GM19468 (cell line): ENCODE data around the gene P4HA2.

Source experiments
- ATAC-seq: cut with Tn5 transposase; IDR thresholded peaks from one replicate; pipeline ENCODE4 v1.9.1; 2021; ENCODE audit warnings: mild to moderate bottlenecking, moderate library complexity, moderate number of reproducible peaks; ENCODE audit not compliant: unreplicated experiment; ENCODE audit errors: extremely low read depth

Gene P4HA2

DNA sequence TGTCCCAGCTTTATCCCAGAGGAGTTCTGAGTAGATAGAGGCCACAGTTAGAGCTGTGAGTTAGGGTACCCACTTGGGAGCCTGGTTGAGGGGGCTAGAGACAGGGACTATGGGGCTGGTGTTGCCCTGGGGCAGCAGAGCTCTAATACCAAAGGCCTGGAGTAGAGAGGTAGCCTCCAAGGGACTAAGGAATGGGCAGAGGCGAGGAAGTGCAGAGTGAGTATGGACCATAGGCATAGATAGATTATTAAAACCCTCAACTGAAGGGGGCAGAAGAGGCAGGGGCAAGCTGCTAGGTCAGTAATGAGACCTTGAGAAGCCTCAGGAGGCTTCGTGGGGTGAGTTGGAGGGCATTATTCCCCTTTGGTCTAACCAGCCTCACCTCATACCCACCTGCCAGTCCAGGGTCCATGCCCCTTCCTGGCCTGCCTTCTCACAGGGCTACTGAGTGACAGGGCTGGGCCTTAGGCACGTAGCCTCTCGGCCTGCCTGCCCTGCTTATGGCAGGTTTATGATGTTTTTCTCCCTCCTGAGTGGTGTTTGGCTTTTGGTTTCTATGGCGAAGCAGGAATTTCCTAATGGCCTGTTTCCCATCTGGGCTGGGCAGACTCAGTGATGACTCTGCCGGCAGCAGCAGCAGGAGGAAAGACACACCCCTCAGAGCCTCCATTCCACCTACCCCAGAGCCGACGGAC, 37.8 kb upstream of the P4HA2 start:
- no peak for ATAC-seq

GRCh38 chr5:132264546-132265335, 37.1 kb upstream of the P4HA2 start:
- ATAC-seq, result no peak

GRCh38 chr5:132263548-132264261, 36.1 kb upstream of the P4HA2 start:
- ATAC-seq, result no peak

DNA sequence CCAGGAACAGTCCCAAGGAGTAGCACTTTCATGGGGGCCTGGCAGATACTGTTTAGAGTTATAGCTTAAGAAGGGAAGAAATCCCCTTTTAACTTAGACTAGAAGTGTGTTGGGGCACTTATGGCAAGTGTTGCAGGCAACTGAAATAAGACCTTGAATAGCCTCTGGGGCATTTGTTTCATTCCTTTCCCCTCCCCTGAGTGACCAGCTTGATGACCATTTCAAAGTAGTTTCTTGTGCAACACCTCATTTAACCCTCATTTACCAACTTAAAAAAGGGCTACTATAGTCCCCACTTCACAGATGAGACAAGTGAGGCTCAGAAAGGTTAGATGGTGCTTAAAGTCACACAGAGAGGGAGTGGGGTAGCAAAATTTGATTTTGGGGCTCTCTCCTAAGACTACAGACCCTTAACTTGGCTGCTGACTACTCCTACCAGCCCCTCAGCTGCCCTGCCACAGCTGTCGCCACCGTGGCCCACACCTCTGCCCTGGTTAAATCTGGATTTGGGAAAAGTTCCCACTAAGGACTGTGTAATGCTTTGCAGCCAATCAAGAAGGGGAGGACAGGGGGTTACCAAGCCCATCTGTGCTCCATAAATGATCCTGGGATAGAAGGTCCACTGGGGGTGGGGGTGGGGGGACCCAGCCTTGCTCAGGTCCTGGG, 35.4 kb upstream of the P4HA2 start:
- no peak for ATAC-seq

- ATAC-seq, result no peak
Observed at GRCh38 chr5:132261881-132262845, 34.5 kb upstream of the P4HA2 start.

GRCh38 chr5:132260714-132261551, 33.3 kb upstream of the P4HA2 start:
- ATAC-seq, result no peak

DNA sequence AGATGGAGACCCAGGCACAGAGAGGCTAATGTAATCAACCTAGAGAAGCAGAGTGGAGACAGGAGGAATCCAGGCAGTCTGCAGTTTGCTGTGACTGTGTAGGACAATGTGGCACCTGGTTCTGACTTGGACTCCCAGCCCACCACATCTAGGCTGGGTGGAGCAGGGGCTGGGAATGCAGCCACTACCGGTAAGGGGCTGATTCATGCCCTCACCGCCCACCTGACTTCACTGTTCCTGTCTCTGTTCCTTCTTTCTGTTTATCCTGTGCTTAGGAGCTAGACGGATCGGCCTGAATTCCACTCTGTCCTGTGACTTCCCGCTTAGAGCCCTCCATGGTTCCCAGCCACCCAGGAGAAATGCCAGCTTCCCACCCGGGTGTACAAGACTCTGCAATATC, 32.4 kb upstream of the P4HA2 start:
- no peak for ATAC-seq

DNA sequence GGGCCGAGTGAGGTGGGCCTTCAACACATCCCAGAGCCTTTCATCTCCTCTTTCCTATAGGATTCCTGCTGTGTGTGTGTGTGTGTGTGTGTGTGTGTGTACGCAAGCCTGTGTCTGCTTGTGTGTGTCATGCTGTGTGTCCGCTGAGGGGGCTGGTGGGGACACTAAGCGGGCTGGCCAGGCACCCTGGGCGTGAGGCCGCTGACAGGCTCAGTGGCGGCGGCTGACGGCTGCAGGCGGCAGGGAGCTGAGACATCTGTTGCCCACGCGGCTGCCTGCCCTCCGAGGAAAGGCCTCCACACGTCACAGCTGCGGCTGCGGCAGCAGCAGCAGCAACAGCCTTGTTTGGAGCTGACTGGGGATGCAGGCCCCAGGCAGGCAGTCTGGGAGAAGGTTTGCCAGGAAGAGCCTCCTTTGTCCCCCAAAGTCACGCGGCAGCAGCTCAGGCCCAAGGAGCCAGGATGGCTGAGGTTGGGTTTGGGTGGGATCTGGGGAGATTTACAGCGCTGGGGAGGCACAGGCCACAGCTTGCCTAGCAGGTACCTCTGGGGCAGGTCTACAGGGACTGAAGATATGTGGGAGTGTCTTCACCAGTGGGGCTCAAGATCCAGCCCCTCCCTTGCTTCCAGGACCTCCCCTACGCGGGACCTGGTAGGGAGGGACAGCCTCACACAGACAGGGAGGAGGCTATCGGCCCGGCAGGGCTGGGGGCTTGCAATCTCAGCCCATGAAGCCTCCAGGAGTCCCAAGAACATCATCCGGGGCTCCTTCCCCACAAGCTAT, 31.6 kb upstream of the P4HA2 start:
- no peak for ATAC-seq

DNA sequence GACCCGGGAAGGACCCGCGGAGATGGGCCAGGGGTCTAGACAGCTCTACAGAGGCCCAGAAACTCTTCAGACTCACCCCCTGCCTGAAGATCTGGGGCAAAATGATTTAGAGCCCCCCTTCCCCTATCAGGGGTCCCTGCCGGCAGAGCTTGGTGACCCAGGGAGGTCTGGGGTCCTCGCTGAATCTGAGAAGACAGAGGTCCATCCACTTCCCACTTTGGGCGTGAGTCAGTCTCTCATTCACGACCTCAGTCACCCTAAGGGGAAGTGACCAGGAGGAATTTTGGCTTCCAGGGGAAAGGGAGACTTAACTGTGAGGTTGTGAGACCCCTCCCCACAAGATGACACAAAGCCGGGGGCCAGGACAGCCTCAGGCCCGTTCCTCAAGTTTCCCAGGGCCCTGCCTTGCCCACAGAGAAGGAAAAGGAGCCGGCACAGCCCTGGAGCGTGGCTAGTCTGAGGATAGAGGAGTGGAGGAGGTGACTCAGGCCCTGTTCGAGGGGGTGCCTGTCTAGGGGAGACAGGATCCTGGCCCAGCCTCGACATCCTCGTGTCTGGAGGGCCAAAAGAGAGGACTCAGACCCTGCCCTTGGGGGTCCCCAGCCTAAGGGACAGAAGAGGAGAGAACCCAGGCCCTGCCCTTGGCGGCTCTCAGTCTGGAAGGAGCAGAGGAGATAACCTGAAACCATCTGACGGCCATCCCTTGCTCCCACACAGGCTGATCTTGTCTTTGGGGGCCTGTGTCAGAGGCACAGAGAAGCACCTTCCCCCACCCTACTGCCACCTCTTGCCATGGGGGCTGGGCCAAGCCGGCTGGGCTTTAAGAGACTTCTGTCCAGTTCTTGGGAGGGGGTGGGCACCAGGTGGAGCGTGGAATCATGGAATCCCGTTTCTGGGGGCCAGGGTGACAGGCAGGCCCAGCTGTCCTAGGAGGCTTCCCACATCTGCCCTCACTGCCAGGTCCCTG, 30.7 kb upstream of the P4HA2 start:
- ATAC-seq, result no peak

DNA sequence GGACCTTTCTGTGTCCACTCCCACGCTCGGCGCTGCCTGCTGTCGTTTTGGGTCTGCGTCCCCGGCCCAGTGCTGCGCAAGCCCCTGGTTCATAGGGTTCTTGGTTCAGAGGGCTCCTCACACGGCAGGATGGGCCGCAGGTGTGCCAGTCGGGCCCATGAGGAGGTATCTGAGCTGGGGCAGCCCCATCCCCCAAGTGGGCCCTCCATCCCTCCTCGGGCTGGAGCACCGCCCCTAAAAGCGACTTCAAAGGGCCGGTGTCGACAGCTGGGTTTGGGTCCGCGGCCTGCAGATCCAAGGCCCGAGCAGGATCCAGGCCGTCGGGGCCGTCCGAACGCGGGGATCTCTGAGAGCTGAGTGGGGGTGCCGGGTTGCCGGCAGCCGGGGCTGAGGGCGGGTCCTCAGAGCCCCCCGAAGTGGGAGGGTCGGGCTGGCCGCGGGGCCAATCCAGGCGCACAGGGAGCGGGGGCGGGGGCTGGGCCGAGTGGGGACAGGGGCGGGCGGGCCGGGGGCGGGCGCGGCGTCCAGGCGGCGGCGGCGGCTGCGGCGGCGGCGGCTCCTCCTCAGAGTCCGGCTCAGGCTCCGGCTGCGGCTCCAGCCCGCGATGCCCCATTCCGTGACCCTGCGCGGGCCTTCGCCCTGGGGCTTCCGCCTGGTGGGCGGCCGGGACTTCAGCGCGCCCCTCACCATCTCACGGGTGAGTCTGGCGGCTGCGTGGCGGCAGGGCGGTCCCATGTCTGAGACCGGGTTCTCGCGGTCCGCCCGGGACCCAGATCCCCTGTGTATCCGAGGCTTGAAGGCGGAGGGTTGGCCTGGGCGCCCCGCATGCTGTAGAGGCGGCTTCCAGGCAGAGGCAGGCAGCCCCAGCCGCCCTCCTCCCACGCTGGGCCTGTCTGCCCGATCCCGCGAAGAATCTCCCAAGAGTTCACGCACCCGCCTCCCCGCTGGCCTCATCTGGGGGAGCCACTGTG, 29.8 kb upstream of the P4HA2 start, which contains the start of gene PDLIM4:
TSS of gene PDLIM4 (plus strand) at position 566 of the 971 bp plus-strand sequence. CDS start at position 605, 39 bp downstream.
- ATAC-seq, result no peak

DNA sequence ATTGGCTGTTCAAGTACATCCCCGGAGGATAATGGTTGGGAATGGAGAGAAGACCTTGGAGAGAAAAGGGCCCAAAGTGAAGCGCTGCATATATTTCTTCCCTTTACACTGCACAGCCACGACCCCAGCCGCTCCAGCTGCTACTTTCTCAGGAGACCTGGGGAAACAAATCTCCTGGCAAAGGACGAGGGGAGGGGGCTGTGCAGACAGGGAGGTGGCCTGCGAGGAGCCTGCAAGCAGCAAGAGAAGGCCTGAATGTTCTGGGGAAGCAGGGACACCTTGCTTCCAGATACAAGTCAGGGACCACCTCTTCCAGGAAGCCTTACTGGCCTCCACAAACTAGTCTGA, 29.1 kb upstream of the P4HA2 start:
- ATAC-seq, result no peak

DNA sequence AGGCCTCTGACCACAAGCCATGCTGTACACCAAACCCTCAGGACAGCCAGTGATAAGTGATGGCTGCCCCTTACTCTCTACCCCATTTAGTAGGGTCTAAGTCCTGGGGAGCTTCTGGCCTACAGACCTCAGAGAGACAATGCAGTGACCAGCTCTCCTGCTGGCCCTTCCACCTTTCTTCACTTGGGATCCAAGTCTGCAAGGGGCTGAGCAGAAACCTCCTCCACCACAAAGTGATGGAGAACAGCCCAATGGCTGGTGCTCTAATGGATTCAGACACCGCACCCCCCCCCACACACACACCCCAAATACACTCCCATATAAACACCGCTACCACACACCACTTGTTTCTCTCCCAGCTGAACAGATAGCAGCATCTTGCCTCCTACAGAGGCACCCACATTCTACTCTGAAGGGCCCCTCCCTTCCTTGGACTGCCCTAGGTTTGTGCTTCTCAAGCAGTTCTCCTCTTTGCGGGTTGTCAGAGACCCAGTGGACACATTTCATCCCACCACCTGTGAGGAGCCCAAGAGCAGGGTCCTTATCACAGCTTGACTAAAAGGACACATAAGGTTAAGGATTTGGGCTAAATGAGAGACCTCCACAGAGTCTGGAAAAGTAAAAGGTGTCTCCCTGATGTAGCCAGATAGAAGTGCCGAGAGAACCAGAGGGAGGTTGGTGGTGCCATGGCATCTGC, 28.6 kb upstream of the P4HA2 start:
- no peak for ATAC-seq

GRCh38 chr5:132254321-132254977, 26.8 kb upstream of the P4HA2 start:
- ATAC-seq, result no peak

DNA sequence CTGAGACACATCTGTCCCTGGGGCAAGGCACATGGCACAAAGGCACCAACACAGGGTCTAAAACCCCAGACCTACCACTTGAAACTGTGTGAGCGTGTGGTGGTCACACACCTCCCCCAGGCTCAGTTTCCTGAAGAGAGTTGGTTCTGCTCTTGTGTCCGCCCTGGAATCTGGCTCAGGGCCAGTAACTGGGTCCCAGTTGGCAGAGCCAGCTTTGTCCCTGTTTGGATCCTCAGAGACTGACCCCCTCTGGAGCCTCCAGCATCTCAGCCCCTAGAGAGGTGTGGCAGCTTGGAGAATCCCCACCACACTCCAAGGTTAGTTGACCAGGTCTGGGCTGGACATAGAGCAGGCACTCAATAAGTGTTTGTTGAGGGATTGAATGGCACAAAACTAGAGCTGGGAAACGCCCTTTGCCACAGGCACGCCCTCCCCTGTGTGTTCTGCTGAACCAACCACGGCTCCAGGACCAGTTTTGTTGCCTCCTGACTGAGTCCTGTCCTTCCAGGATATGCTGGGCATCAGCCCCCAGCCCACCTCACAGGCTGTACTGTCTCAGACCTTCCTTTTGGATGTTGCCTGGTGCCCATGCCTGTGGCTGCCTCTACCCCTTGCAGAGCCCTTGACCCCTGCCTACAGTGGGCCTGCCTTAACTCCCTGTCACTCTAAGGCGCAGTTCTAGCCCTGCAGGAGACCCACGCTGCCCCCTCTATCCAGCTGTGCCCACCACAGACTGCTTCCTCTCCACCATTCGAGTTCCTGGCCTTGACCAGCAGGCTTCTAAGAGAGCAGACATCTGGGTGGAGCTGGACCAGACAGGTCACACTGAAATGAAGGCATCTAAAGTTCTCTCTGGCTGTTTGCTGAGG, 26.0 kb upstream of the P4HA2 start:
- ATAC-seq, result no peak
